ENCODE measurements around the gene LMAN1L. TPM values are rescaled to one million over a fixed set of nuclear protein-coding genes. Genes with fewer than 3 reads are reported as not detected.

The LMAN1L gene
- total and polyA plus RNA-seq, 2 of the 4 experiments (the other 2 are of a cell fraction), result not detected

- Histone ChIP-seq H2AK9ac (replicated peaks; ENCODE audit: low read depth, low read length, poor library complexity) (no peak overlapping the region), H3K14ac (replicated peaks; ENCODE audit: low read depth, low read length) (no peak overlapping the region), H3K27me3 (ENCODE audit: control insufficient read depth, insufficient read depth, low read length) (peaks cover 11% of the 10 kb centered on the region; the same call in 1 of the 2 replicates), H3K4me2 (ENCODE audit: low read depth, low read length) (no peak overlapping the region), H3K4me3 (ENCODE audit: insufficient read depth, low read depth, low read length) (no peak overlapping the region), H4K5ac (ENCODE audit: low read depth, low read length) (no peak overlapping the region), H3K9me3 (ENCODE audit: control insufficient read depth, insufficient read depth, low read length) (no peaks in the 10 kb centered on the region), H2AK5ac (ENCODE audit: low read depth, low read length) (no peak overlapping the region), H3K9me1 (ENCODE audit: insufficient read depth, low read length) (no peaks in the 10 kb centered on the region), H3K56ac (ENCODE audit: extremely low read depth, insufficient read depth, low read length) (no peak overlapping the region), H4K91ac (ENCODE audit: insufficient read depth, low read depth, low read length) (no peak overlapping the region), H2BK20ac (ENCODE audit: low read depth, low read length) (no peak overlapping the region), H3K27ac (ENCODE audit: insufficient read depth, low read length) (no peak overlapping the region), H3K4ac (ENCODE audit: low read depth, low read length) (no peak overlapping the region), H3K79me1 (ENCODE audit: low read depth in 1 of 2, low read length in 2 of 2) (no peaks in the 10 kb centered on the region), H3K18ac (ENCODE audit: low read depth, low read length) (no peak overlapping the region), H2BK120ac (ENCODE audit: low read depth, low read length) (no peak overlapping the region), H3K9ac (ENCODE audit: low read depth, low read length) (no peak overlapping the region), H2BK5ac (ENCODE audit: low read depth, low read length, poor library complexity, severe bottlenecking) (no peak overlapping the region), H3K23ac (ENCODE audit: low read depth, low read length) (no peak overlapping the region; the same call in 1 of the 2 replicates), H3K4me1 (ENCODE audit: control insufficient read depth, insufficient read depth, low read length) (no peaks in the 10 kb centered on the region), H4K20me1 (ENCODE audit: insufficient read depth, low read length) (no peaks in the 10 kb centered on the region), H2AFZ (replicated peaks; ENCODE audit: low read length, poor library complexity) (no peak overlapping the region), H2BK15ac (ENCODE audit: low read depth, low read length) (no peak overlapping the region), H3K36me3 (ENCODE audit: control insufficient read depth, insufficient read depth, low read length) (no peaks in the 10 kb centered on the region), H4K8ac (ENCODE audit: low read depth in 2 of 2, low read length in 2 of 2) (no peak overlapping the region)
- no peak for ATAC-seq (ENCODE audit: low read depth)
- ChIA-PET CTCF (interaction anchor here (0.6 to 3.9 kb wide), 14 partner anchors 8 to 926 kb away, joined by 3 to 21 read pairs (median 5); no protein-coding TSS in a partner anchor), POLR2A (ENCODE audit: unreplicated experiment) (no interaction called here)
- in situ Hi-C loops (cut with MboI; ENCODE audit: low sequenced_read_pairs), result loop anchor here (5.0 to 10.0 kb wide), 3 partner anchors 132 to 395 kb away; no protein-coding TSS in a partner anchor
- intact Hi-C loops (cut with micrococcal nuclease), result loop anchor here (1.0 to 5.0 kb wide), 4 partner anchors 66 to 433 kb away; partner anchors contain the start of gene C15orf39
- TF ChIP-seq POLR2A (IDR thresholded peaks at IDR 0.05; ENCODE audit: low read depth, low read length) (no peak), FOS (IDR thresholded peaks at IDR 0.05; ENCODE audit: low read depth, low read length) (no peak), USF2 (IDR thresholded peaks at IDR 0.05; ENCODE audit: low read depth, low read length) (no peak), MAFK (IDR thresholded peaks at IDR 0.05; ENCODE audit: low read depth, low read length) (no peak), MXI1 (IDR thresholded peaks at IDR 0.05; ENCODE audit: borderline replicate concordance, low read depth, low read length) (no peak), MAZ (IDR thresholded peaks at IDR 0.05; ENCODE audit: borderline replicate concordance, low read depth, low read length) (no peak), RCOR1 (IDR thresholded peaks at IDR 0.05; ENCODE audit: insufficient replicate concordance, low read length) (no peak), RFX5 (IDR thresholded peaks at IDR 0.05; ENCODE audit: low read depth, low read length) (no peak), CTCF (conservative IDR thresholded peaks at IDR 0.05; ENCODE audit: low read depth, low read length) (no peak), CHD1 (IDR thresholded peaks at IDR 0.05; ENCODE audit: low read depth, low read length) (no peak), RAD21 (IDR thresholded peaks at IDR 0.05; ENCODE audit: low read length) (no peak), BHLHE40 (IDR thresholded peaks at IDR 0.05; ENCODE audit: low read depth, low read length) (no peak), NFE2L2 (IDR thresholded peaks at IDR 0.05; ENCODE audit: low read depth, low read length) (no peak), SMC3 (IDR thresholded peaks at IDR 0.05; ENCODE audit: low read depth, low read length) (no peak), CEBPB (IDR thresholded peaks at IDR 0.05; ENCODE audit: low read depth, low read length) (no peak), ELK1 (IDR thresholded peaks at IDR 0.05; ENCODE audit: borderline replicate concordance, low read depth, low read length) (no peak)
- BruUV-seq (replicated peaks), result no TSS peak
- no peak for DNase-seq
- 90% methylated on average over 2 of the region's 7 CpGs; no CpG with 5 or more reads in 1 of the 2 experiments for WGBS, 2 experiments (ENCODE audit: extremely low coverage in 2 of 2, insufficient read length in 1 of 2)
- dilution Hi-C loops (cut with HindIII; ENCODE audit: low sequenced_read_pairs, unreplicated experiment), result no loop called here
These were observed 43.1 kb upstream of the LMAN1L start for GRCh38 chr15:74769463-74770025.

Data from IMR-90 (cell line).